Measurements from ENCODE around the gene MARCO. TPM values are rescaled to one million over a fixed set of nuclear protein-coding genes. Genes with fewer than 3 reads are reported as not detected.

Gene MARCO
- total and polyA plus RNA-seq, 4 donors = 0.54 to 29.2 (median 11.6) TPM

GRCh38 chr2:119011162-119011909 is 69.3 kb downstream of the MARCO start:
- 8 to 10% methylated on average over 27 to 38 of the region's 38 CpGs for WGBS, 2 donors
- ATAC-seq (ENCODE audit: low FRiP score) (peak; percentile 66), DNase-seq (peak in 1 of 2 donors; percentile 83)
- Histone ChIP-seq H3K36me3 (ENCODE audit: control insufficient read depth in 1 of 2, insufficient read depth in 2 of 2, low read length in 1 of 2) (no peaks in the 10 kb centered on the region), H3K4me3 (ENCODE audit: low read length in 2 of 2) (no peak overlapping the region), H3K4me1 (ENCODE audit: control insufficient read depth in 1 of 2, insufficient read depth in 2 of 2, low read length in 2 of 2) (no peaks in the 10 kb centered on the region), H3K27me3 (ENCODE audit: control insufficient read depth in 1 of 2, insufficient read depth in 2 of 2, low read length in 1 of 2) (no peaks in the 10 kb centered on the region), H3K27ac (ENCODE audit: low read depth in 1 of 2, low read length in 2 of 2) (no peak overlapping the region), H3K9me3 (ENCODE audit: control insufficient read depth, low read length) (no peaks in the 10 kb centered on the region)
- intact Hi-C loops (cut with DNase I) = loop anchor here (5.0 to 10.0 kb wide), 3 partner anchors 253 to 281 kb away; no protein-coding TSS in a partner anchor

- no peak overlapping the region for H3K4me3 ChIP-seq (ENCODE audit: low read length in 2 of 2)
- no peaks in the 10 kb centered on the region for H3K4me1 ChIP-seq (ENCODE audit: control insufficient read depth in 1 of 2, insufficient read depth in 2 of 2, low read length in 2 of 2)
- no peak overlapping the region for H3K27ac ChIP-seq (ENCODE audit: low read depth in 1 of 2, low read length in 2 of 2)
- DNase-seq (no peak), ATAC-seq (ENCODE audit: low FRiP score) (no peak)
- H3K27me3 ChIP-seq (ENCODE audit: control insufficient read depth in 1 of 2, insufficient read depth in 2 of 2, low read length in 1 of 2) = no peaks in the 10 kb centered on the region
- no peaks in the 10 kb centered on the region for H3K9me3 ChIP-seq (ENCODE audit: control insufficient read depth, low read length)
- no peaks in the 10 kb centered on the region for H3K36me3 ChIP-seq (ENCODE audit: control insufficient read depth in 1 of 2, insufficient read depth in 2 of 2, low read length in 1 of 2)
- intact Hi-C loops (cut with DNase I) = loop anchor here (5.0 to 10.0 kb wide), 3 partner anchors 253 to 280 kb away; no protein-coding TSS in a partner anchor
- 67% methylated on average over 5 of the region's 5 CpGs for WGBS, 2 donors
Measured at GRCh38 chr2:119011910-119012209, 69.9 kb downstream of the MARCO start.

- ATAC-seq (ENCODE audit: low FRiP score) (no peak), DNase-seq (no peak)
- no peaks in the 10 kb centered on the region for H3K36me3 ChIP-seq (ENCODE audit: control insufficient read depth in 1 of 2, insufficient read depth in 2 of 2, low read length in 1 of 2)
- no peaks in the 10 kb centered on the region for H3K9me3 ChIP-seq (ENCODE audit: control insufficient read depth, low read length)
- H3K27me3 ChIP-seq (ENCODE audit: control insufficient read depth in 1 of 2, insufficient read depth in 2 of 2, low read length in 1 of 2) = no peaks in the 10 kb centered on the region
- no peaks in the 10 kb centered on the region for H3K4me1 ChIP-seq (ENCODE audit: control insufficient read depth in 1 of 2, insufficient read depth in 2 of 2, low read length in 2 of 2)
- H3K4me3 ChIP-seq (ENCODE audit: low read length in 2 of 2) = no peak overlapping the region
- 88 to 89% methylated on average over 11 of the region's 11 CpGs for WGBS, 2 donors
- no peak overlapping the region for H3K27ac ChIP-seq (ENCODE audit: low read depth in 1 of 2, low read length in 2 of 2)
- intact Hi-C loops (cut with DNase I) = loop anchor here (5.0 to 10.0 kb wide), 3 partner anchors 252 to 280 kb away; no protein-coding TSS in a partner anchor
Measured at GRCh38 chr2:119012345-119013301, 70.6 kb downstream of the MARCO start.

- DNase-seq = no peak
- Histone ChIP-seq H3K27ac (ENCODE audit: low read depth in 1 of 2, low read length in 2 of 2) (no peak overlapping the region), H3K9me3 (ENCODE audit: control insufficient read depth, low read length) (no peaks in the 10 kb centered on the region), H3K4me1 (ENCODE audit: control insufficient read depth in 1 of 2, insufficient read depth in 2 of 2, low read length in 2 of 2) (no peaks in the 10 kb centered on the region), H3K4me3 (ENCODE audit: low read length in 2 of 2) (no peak overlapping the region), H3K36me3 (ENCODE audit: control insufficient read depth in 1 of 2, insufficient read depth in 2 of 2, low read length in 1 of 2) (no peaks in the 10 kb centered on the region), H3K27me3 (ENCODE audit: control insufficient read depth in 1 of 2, insufficient read depth in 2 of 2, low read length in 1 of 2) (no peaks in the 10 kb centered on the region)
- 90 to 93% methylated on average over 4 of the region's 4 CpGs for WGBS, 2 donors
- intact Hi-C loops (cut with DNase I) = loop anchor here (5.0 to 10.0 kb wide), 3 partner anchors 251 to 279 kb away; no protein-coding TSS in a partner anchor
- ATAC-seq (ENCODE audit: low FRiP score) = no peak
Measured at GRCh38 chr2:119013671-119014070, 71.7 kb downstream of the MARCO start.

- no peak for DNase-seq
- intact Hi-C loops (cut with DNase I) = loop anchor here (10.0 kb wide), 2 partner anchors 249 to 269 kb away; no protein-coding TSS in a partner anchor
- H3K27me3 ChIP-seq (ENCODE audit: control insufficient read depth in 1 of 2, insufficient read depth in 2 of 2, low read length in 1 of 2) = no peaks in the 10 kb centered on the region
- no peaks in the 10 kb centered on the region for H3K9me3 ChIP-seq (ENCODE audit: control insufficient read depth, low read length)
- H3K4me3 ChIP-seq (ENCODE audit: low read length in 2 of 2) = no peak overlapping the region
- WGBS, 2 donors = 48 to 51% methylated on average over 13 of the region's 13 CpGs
- ATAC-seq (ENCODE audit: low FRiP score) = no peak
- no peaks in the 10 kb centered on the region for H3K36me3 ChIP-seq (ENCODE audit: control insufficient read depth in 1 of 2, insufficient read depth in 2 of 2, low read length in 1 of 2)
- no peaks in the 10 kb centered on the region for H3K4me1 ChIP-seq (ENCODE audit: control insufficient read depth in 1 of 2, insufficient read depth in 2 of 2, low read length in 2 of 2)
- H3K27ac ChIP-seq (ENCODE audit: low read depth in 1 of 2, low read length in 2 of 2) = no peak overlapping the region
Measured at GRCh38 chr2:119015845-119016244, 73.9 kb downstream of the MARCO start.

GRCh38 chr2:119019521-119019920 is 77.5 kb downstream of the MARCO start:
- DNase-seq = no peak
- no peak overlapping the region for H3K4me3 ChIP-seq (ENCODE audit: low read length in 2 of 2)
- no peak for ATAC-seq (ENCODE audit: low FRiP score)
- H3K27me3 ChIP-seq (ENCODE audit: control insufficient read depth in 1 of 2, insufficient read depth in 2 of 2, low read length in 1 of 2) = no peaks in the 10 kb centered on the region
- no peaks in the 10 kb centered on the region for H3K36me3 ChIP-seq (ENCODE audit: control insufficient read depth in 1 of 2, insufficient read depth in 2 of 2, low read length in 1 of 2)
- no peaks in the 10 kb centered on the region for H3K9me3 ChIP-seq (ENCODE audit: control insufficient read depth, low read length)
- H3K4me1 ChIP-seq (ENCODE audit: control insufficient read depth in 1 of 2, insufficient read depth in 2 of 2, low read length in 2 of 2) = no peaks in the 10 kb centered on the region
- intact Hi-C loops (cut with DNase I) = loop anchor here (10.0 kb wide), 2 partner anchors 245 to 265 kb away; no protein-coding TSS in a partner anchor
- no peak overlapping the region for H3K27ac ChIP-seq (ENCODE audit: low read depth in 1 of 2, low read length in 2 of 2)

- Histone ChIP-seq H3K27ac (ENCODE audit: low read depth in 1 of 2, low read length in 2 of 2) (no peak overlapping the region), H3K4me1 (ENCODE audit: control insufficient read depth in 1 of 2, insufficient read depth in 2 of 2, low read length in 2 of 2) (no peaks in the 10 kb centered on the region), H3K4me3 (ENCODE audit: low read length in 2 of 2) (no peak overlapping the region), H3K27me3 (ENCODE audit: control insufficient read depth in 1 of 2, insufficient read depth in 2 of 2, low read length in 1 of 2) (no peaks in the 10 kb centered on the region), H3K36me3 (ENCODE audit: control insufficient read depth in 1 of 2, insufficient read depth in 2 of 2, low read length in 1 of 2) (no peaks in the 10 kb centered on the region), H3K9me3 (ENCODE audit: control insufficient read depth, low read length) (no peaks in the 10 kb centered on the region)
- no peak for ATAC-seq (ENCODE audit: low FRiP score)
- intact Hi-C loops (cut with DNase I) = no loop called here
- no peak for DNase-seq
- WGBS, 2 donors = 85 to 89% methylated on average over 4 of the region's 4 CpGs
Measured at GRCh38 chr2:119022678-119023077, 80.7 kb downstream of the MARCO start.

- Histone ChIP-seq H3K9me3 (ENCODE audit: control insufficient read depth, low read length) (no peaks in the 10 kb centered on the region), H3K36me3 (ENCODE audit: control insufficient read depth in 1 of 2, insufficient read depth in 2 of 2, low read length in 1 of 2) (no peaks in the 10 kb centered on the region), H3K27ac (ENCODE audit: low read depth in 1 of 2, low read length in 2 of 2) (no peak overlapping the region), H3K4me1 (ENCODE audit: control insufficient read depth in 1 of 2, insufficient read depth in 2 of 2, low read length in 2 of 2) (no peaks in the 10 kb centered on the region), H3K27me3 (ENCODE audit: control insufficient read depth in 1 of 2, insufficient read depth in 2 of 2, low read length in 1 of 2) (no peaks in the 10 kb centered on the region), H3K4me3 (ENCODE audit: low read length in 2 of 2) (no peak overlapping the region)
- intact Hi-C loops (cut with DNase I) = no loop called here
- no peak for DNase-seq
- WGBS, 2 donors = 70 to 75% methylated on average over 2 of the region's 2 CpGs
- no peak for ATAC-seq (ENCODE audit: low FRiP score)
Measured at GRCh38 chr2:119023534-119023933, 81.5 kb downstream of the MARCO start.

Measured in aorta (tissue), 5 donors.